HepG2 (cell line): Measurements from ENCODE around the gene DBNDD2. TPM values are rescaled to one million over a fixed set of nuclear protein-coding genes. Genes with fewer than 3 reads are reported as not detected.

Source experiments
- ATAC-seq: fragments of 200-7000 bp; cut with Tn5 transposase; 3 replicates; pipeline ENCODE4 v1.9.1; 2020; ENCODE audit warnings: mild to moderate bottlenecking, moderate library complexity
- BruUV-seq: library from RNA; stranded (reverse); fragments of 400-500 nt; replicated peaks from 2 replicates; lab custom pipeline; 2021; lab: Mats Ljungman, UMichigan
- CTCF ChIA-PET: fragments of 300-600 bp; formaldehyde crosslinking; extraction: SDS; loops from one replicate; lab custom pipeline; 2021; ENCODE audit warnings: low total read pairs, inconsistent platforms, low intra/inter-chr PET ratio; lab: Yijun Ruan, JAX
- POLR2A ChIA-PET: fragments of 350-600 bp; sonication (Branson Sonifier 250); formaldehyde crosslinking; loops from one replicate; lab custom pipeline; 2020; ENCODE audit warnings: antibody characterized with exemption, inconsistent platforms; lab: Yijun Ruan, JAX
- DNase-seq: peaks from one replicate; pipeline ENCODE4 v3.0.0-alpha.2; 2015; ENCODE audit warnings: low spot score
- FAIRE-seq: peaks from 3 replicates; lab custom pipeline; 2011; peaks lifted over from hg19 to GRCh38; lab: Jason Lieb, UNC
- H2AFZ ChIP-seq: one replicate; pipeline ENCODE4 v1.6.1; 2011; ENCODE audit warnings: low read length, inconsistent platforms
- H3K27ac ChIP-seq: fragments of 300-600 bp; 3 replicates; pipeline ENCODE4 v1.8.0; 2011; ENCODE audit warnings: mixed run types, mild to moderate bottlenecking, mixed read lengths, low read length, inconsistent platforms; ENCODE audit not compliant: insufficient read depth; ENCODE audit errors: extremely low read length
- H3K27me3 ChIP-seq, 2 experiments: fragments of 200-600 bp in 1 of 2; 2 replicates in 1 of 2; 3 replicates in 1 of 2; pipeline versions ENCODE4 v1.6.0 to v1.8.0; 2011; ENCODE audit warnings: low read length in 2 of 2, mild to moderate bottlenecking in 2 of 2, moderate library complexity in 2 of 2, inconsistent platforms in 1 of 2; ENCODE audit not compliant: insufficient read depth in 2 of 2, control insufficient read depth in 1 of 2
- H3K36me3 ChIP-seq, 2 experiments: fragments of 200-600 bp in 1 of 2; replicated peaks in 1 of 2; 2 replicates in 1 of 2; 3 replicates in 1 of 2; pipeline versions ENCODE4 v1.5.1 to v1.8.0; 2011; ENCODE audit warnings: low read length in 2 of 2, inconsistent platforms in 1 of 2; ENCODE audit not compliant: insufficient read depth in 2 of 2, control insufficient read depth in 1 of 2
- H3K4me1 ChIP-seq: 2 replicates; pipeline ENCODE4 v1.5.1; 2012; ENCODE audit warnings: low read length, inconsistent platforms; ENCODE audit not compliant: insufficient read depth
- H3K4me2 ChIP-seq: 2 replicates; pipeline ENCODE4 v1.6.0; 2011; ENCODE audit warnings: low read depth, low read length, inconsistent platforms
- H3K4me3 ChIP-seq, 3 experiments: fragments of 200-600 bp in 1 of 3; sonication (generic), shearing (Covaris generic) in 1 of 3; replicated peaks in 1 of 3; 2 replicates each; pipeline ENCODE4 v1.5.1; 2011 to 2016; ENCODE audit warnings: low read length in 3 of 3, inconsistent platforms in 2 of 3, low read depth in 2 of 3, mild to moderate bottlenecking in 2 of 3, control low read depth in 1 of 3, mixed read lengths in 1 of 3; ENCODE audit not compliant: insufficient read depth in 1 of 3
- H3K79me2 ChIP-seq: one replicate; pipeline ENCODE4 v1.6.1; 2011; ENCODE audit warnings: low read length, inconsistent platforms; ENCODE audit not compliant: insufficient read depth
- H3K9ac ChIP-seq: 2 replicates; pipeline ENCODE4 v1.6.0; 2011; ENCODE audit warnings: mild to moderate bottlenecking, low read depth, low read length, inconsistent platforms; ENCODE audit not compliant: insufficient read depth
- H3K9me3 ChIP-seq: 2 replicates; pipeline ENCODE4 v1.5.1; 2012; ENCODE audit warnings: mild to moderate bottlenecking, low read length
- H4K20me1 ChIP-seq: 2 replicates; pipeline ENCODE4 v1.6.0; 2011; ENCODE audit warnings: inconsistent platforms, mild to moderate bottlenecking, low read length, moderate library complexity; ENCODE audit not compliant: insufficient read depth
- ATF7-NPFF ChIP-seq: sonication (generic); formaldehyde crosslinking; IDR thresholded peaks from 2 replicates; pipeline ENCODE4 v1.8.1; 2023; ENCODE audit warnings: mild to moderate bottlenecking, low read depth, missing genetic modification reagents, moderate library complexity
- ESRRA ChIP-seq: sonication (generic); formaldehyde crosslinking; IDR thresholded peaks from 2 replicates; pipeline ENCODE4 v1.5.1; 2020; ENCODE audit warnings: mild to moderate bottlenecking, low read depth, missing genetic modification reagents
- KDM5A ChIP-seq: fragments of 200-600 bp; sonication (generic); IDR thresholded peaks from 2 replicates; pipeline ENCODE4 v1.7.0; 2018; ENCODE audit warnings: antibody characterized with exemption, mild to moderate bottlenecking, low read length, borderline replicate concordance
- MAFF ChIP-seq: IDR thresholded peaks from 2 replicates; pipeline ENCODE4 v1.6.1; 2011; ENCODE audit warnings: low read depth, low read length, improper control_type of control experiment
- MAFK ChIP-seq, 2 experiments: IDR thresholded peaks in 1 of 2; conservative IDR thresholded peaks in 1 of 2; 2 replicates each; pipeline ENCODE4 v1.6.1; 2011; ENCODE audit warnings: improper control_type of control experiment in 2 of 2, low read length in 2 of 2
- PHF8 ChIP-seq: sonication (generic); formaldehyde crosslinking; IDR thresholded peaks from 2 replicates; pipeline ENCODE4 v1.5.0; 2020; ENCODE audit warnings: missing genetic modification reagents
- POLR2AphosphoS2 ChIP-seq: IDR thresholded peaks from 2 replicates; pipeline ENCODE4 v1.6.1; 2011; ENCODE audit warnings: low read depth, low read length, improper control_type of control experiment
- SRY ChIP-seq: sonication (generic); formaldehyde crosslinking; IDR thresholded peaks from 2 replicates; pipeline ENCODE4 v1.8.0; 2022; ENCODE audit warnings: mild to moderate bottlenecking, missing genetic modification reagents
- TFDP1 ChIP-seq: IDR thresholded peaks from 2 replicates; pipeline ENCODE4 v1.6.1; 2016; ENCODE audit warnings: missing compliant biosample characterization, missing genetic modification reagents, borderline replicate concordance
- TIGD3 ChIP-seq: sonication (generic); formaldehyde crosslinking; IDR thresholded peaks from 2 replicates; pipeline ENCODE4 v1.5.1; 2020; ENCODE audit warnings: mild to moderate bottlenecking, missing genetic modification reagents, borderline replicate concordance
- ZNF263 ChIP-seq: sonication (generic); formaldehyde crosslinking; IDR thresholded peaks from 2 replicates; pipeline ENCODE4 v1.4.0; 2020; ENCODE audit warnings: missing genetic modification reagents
- ZNF331 ChIP-seq: sonication (generic); formaldehyde crosslinking; IDR thresholded peaks from 2 replicates; pipeline ENCODE4 v1.4.0; 2020; ENCODE audit warnings: missing genetic modification reagents
- ZNF441 ChIP-seq: sonication (generic); formaldehyde crosslinking; IDR thresholded peaks from 2 replicates; pipeline ENCODE4 v1.7.0; 2021; ENCODE audit warnings: missing genetic modification reagents, borderline replicate concordance
- ZNF598 ChIP-seq: sonication (generic); formaldehyde crosslinking; IDR thresholded peaks from 2 replicates; pipeline ENCODE4 v1.5.1; 2020; ENCODE audit warnings: mild to moderate bottlenecking, missing genetic modification reagents, borderline replicate concordance
- WGBS: methylation state at CpG from one replicate; pipeline ENCODE4 v1.1.6; 2017; ENCODE audit warnings: low lambda C conversion rate; 5-methylcytosine and 5-hydroxymethylcytosine counted together
- in situ Hi-C: cut with HindIII; loops from 2 replicates; pipeline ENCODE4 v1.10.0; 2017; ENCODE audit warnings: low pct_unique_long_range_greater_than_20kb; ENCODE audit not compliant: extremely low pct_ligation_motif_present
- intact Hi-C: fragments of 100-400 bp; cut with micrococcal nuclease; formaldehyde crosslinking; loops from one replicate; pipeline ENCODE4 v1.10.0; 2022; ENCODE audit not compliant: unreplicated experiment
- polyA plus RNA-seq, 8 experiments: library from polyadenylated mRNA; depleted of rRNA in 3 of 8; stranded (reverse) in 7 of 8; unstranded in 1 of 8; fragments of >200 nt; fragmentation: Illumina TruSeq in 4 of 8; extraction: Trizol in 4 of 8; gene quantifications; 2 replicates each; pipeline versions ENCODE4 v1.2.1 to v1.2.3, GENCODE V29; 2011 to 2016; ENCODE audit warnings: low read depth in 4 of 8, missing spikeins in 1 of 8, mixed read lengths in 1 of 8; ENCODE audit not compliant: insufficient read depth in 1 of 8
- total RNA-seq, 5 experiments: library from RNA; depleted of rRNA; stranded (reverse); fragments of >200 nt; fragmentation: Illumina TruSeq; extraction: Trizol; gene quantifications; 2 replicates each; pipeline ENCODE4 v1.2.3, GENCODE V29; 2016; ENCODE audit warnings: low read depth in 1 of 5

Gene DBNDD2
- total and polyA plus RNA-seq, 2 of the 13 experiments (the other 11 are each of a cell fraction or from before 2014, with no cell fraction given) = 16.7 to 47.6 TPM

- Histone ChIP-seq H3K79me2 (no peaks in the 10 kb centered on the region), H3K4me3 (no peak overlapping the region), H3K27me3 (no peaks in the 10 kb centered on the region), H3K27ac (no peak overlapping the region), H2AFZ (no peak overlapping the region), H3K9me3 (no peaks in the 10 kb centered on the region)
- no TSS peak for BruUV-seq
- in situ Hi-C loops = no loop called here
- DNase-seq = no peak
- no peak for FAIRE-seq
- intact Hi-C loops = no loop called here
- 92% methylated on average over 14 of the region's 14 CpGs for WGBS
- TF ChIP-seq PHF8 (CRISPR knock-in tag) (0 out of 2 replicates have a peak, but pooled peaks have one; percentile 2), ZNF441 (CRISPR knock-in tag) (no peak), ZNF331 (CRISPR knock-in tag) (no peak), ESRRA (no peak), TFDP1 (no peak), ZNF263 (no peak), ATF7-NPFF (CRISPR knock-in tag) (no peak), SRY (CRISPR knock-in tag) (no peak), KDM5A (no peak), MAFF (0 out of 2 replicates have a peak, but pooled peaks have one; percentile 10), POLR2AphosphoS2 (peak; percentile 60; the same call in 1 of the 2 replicates), TIGD3 (CRISPR knock-in tag) (no peak), MAFK (conservative IDR thresholded peaks at IDR 0.05 in 1 of 2, IDR thresholded peaks at IDR 0.05 in 1 of 2; ENCODE audit: low read length in 2 of 2) (peak; percentile 15 to 25; a peak in 2 of 4 replicates), ZNF598 (CRISPR knock-in tag) (no peak)
- TF ChIP-seq, all 625 proteins: peak for 4
- Histone ChIP-seq H3K36me3 (peaks cover 9 to 37% of the 10 kb centered on the region in 2 experiments), H3K4me2 (no peak overlapping the region), H4K20me1 (no peaks in the 10 kb centered on the region), H3K4me1 (0 out of 2 replicates have a peak, but pooled peaks cover 5% of the 10 kb centered on the region), H3K9ac (no peak overlapping the region)
- POLR2A ChIA-PET = interaction anchor here (1.2 to 3.1 kb wide), 2 partner anchors 9 to 12 kb away, joined by 5 to 15 read pairs; partner anchors contain the start of gene PIGT
- CTCF ChIA-PET = no interaction called here
- peak; percentile 33 for ATAC-seq
Measured at GRCh38 chr20:45427236-45428149, 19.4 kb downstream of the DBNDD2 start.
